GM12891 (cell line): ENCODE measurements around the gene BMI1.

Experiments used
- POLR2A ChIP-seq: IDR thresholded peaks from 2 replicates; pipeline ENCODE4 v1.6.1; 2011; ENCODE audit warnings: low read depth, low read length, control low read depth
- POLR2AphosphoS5 ChIP-seq: IDR thresholded peaks from 2 replicates; pipeline ENCODE4 v1.6.1; 2011; ENCODE audit warnings: low read depth, low read length, control low read depth
- TAF1 ChIP-seq: IDR thresholded peaks from 2 replicates; pipeline ENCODE4 v1.6.1; 2011; ENCODE audit warnings: low read depth, low read length, control low read depth

DNA sequence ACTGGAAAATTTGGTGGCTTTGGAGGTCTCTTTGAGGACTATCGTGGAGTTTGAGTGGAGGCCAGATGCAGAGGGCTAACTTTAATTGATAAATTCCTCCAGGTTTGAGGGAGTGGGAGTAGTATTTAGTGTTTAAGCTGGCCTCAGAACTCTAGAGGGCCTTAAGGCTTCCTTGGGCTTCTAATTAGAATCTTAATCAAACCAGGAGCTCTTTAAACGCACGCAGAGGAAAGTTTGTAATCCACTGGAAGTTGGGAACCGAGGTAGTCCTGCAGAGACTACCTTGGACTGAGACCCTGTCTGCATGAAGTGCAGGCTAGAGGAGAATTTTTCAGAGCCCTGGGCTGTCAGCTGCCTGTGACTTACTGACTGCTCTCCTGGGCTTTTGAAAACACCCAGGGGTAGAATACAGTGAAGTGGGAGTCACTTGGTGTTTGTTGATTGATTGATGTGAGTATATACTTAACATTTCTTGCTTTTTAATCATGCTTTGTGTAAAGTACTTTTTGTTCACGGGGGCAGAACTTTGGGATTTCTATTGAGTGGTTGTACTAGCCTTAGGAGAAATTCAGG lies 30.3 kb downstream of the BMI1 start:
- TF ChIP-seq POLR2A: no peak
- no peak for TF ChIP-seq TAF1
- no peak for TF ChIP-seq POLR2AphosphoS5
